Lung (tissue), 12 donors: Measurements from ENCODE around the gene USP6NL. TPM values are rescaled to one million over a fixed set of nuclear protein-coding genes. Genes with fewer than 3 reads are reported as not detected.

ENCODE experiments used
- ATAC-seq: fragments of 200-7000 bp; cut with Tn5 transposase; one replicate; pipeline ENCODE4 v1.9.1; 2020; ENCODE audit warnings: moderate number of reproducible peaks; ENCODE audit not compliant: insufficient read depth, low FRiP score
- DNase-seq, 3 donors: peaks; one replicate each; pipeline ENCODE4 v3.0.0-alpha.2; 2013 to 2017
- H3K27ac ChIP-seq, 2 donors: one replicate each; pipeline ENCODE4 v1.5.1; 2013; ENCODE audit warnings: mild to moderate bottlenecking in 2 of 2, moderate library complexity in 2 of 2, control low read depth in 1 of 2, inconsistent platforms in 1 of 2, low read depth in 1 of 2, low read length in 1 of 2
- H3K27me3 ChIP-seq, 3 donors: one replicate each; pipeline ENCODE4 v1.5.1; 2013; ENCODE audit warnings: low read length in 2 of 3; ENCODE audit not compliant: control insufficient read depth in 3 of 3, insufficient read depth in 3 of 3
- H3K36me3 ChIP-seq, 4 donors: one replicate each; pipeline ENCODE4 v1.5.1; 2013; ENCODE audit warnings: low read length in 4 of 4, mild to moderate bottlenecking in 1 of 4, moderate library complexity in 1 of 4; ENCODE audit not compliant: control insufficient read depth in 4 of 4, insufficient read depth in 4 of 4
- H3K4me1 ChIP-seq, 5 donors: one replicate each; pipeline ENCODE4 v1.5.1; 2013; ENCODE audit warnings: low read length in 5 of 5, mild to moderate bottlenecking in 2 of 5, moderate library complexity in 1 of 5; ENCODE audit not compliant: control insufficient read depth in 5 of 5, insufficient read depth in 5 of 5
- H3K4me3 ChIP-seq: one replicate; pipeline ENCODE4 v1.5.1; 2013; ENCODE audit warnings: mild to moderate bottlenecking, control low read depth, moderate library complexity
- H3K9ac ChIP-seq, 2 donors: one replicate each; pipeline ENCODE4 v1.5.1; 2013; ENCODE audit warnings: low read length in 2 of 2, control low read depth in 1 of 2; ENCODE audit not compliant: insufficient read depth in 1 of 2
- H3K9me3 ChIP-seq, 4 donors: one replicate each; pipeline ENCODE4 v1.5.1; 2013; ENCODE audit warnings: low read length in 3 of 4, mild to moderate bottlenecking in 1 of 4, moderate library complexity in 1 of 4; ENCODE audit not compliant: control insufficient read depth in 4 of 4, insufficient read depth in 3 of 4
- CTCF ChIP-seq: IDR thresholded peaks from 2 replicates; pipeline ENCODE4 v1.5.1; 2012; ENCODE audit warnings: mild to moderate bottlenecking; ENCODE audit errors: control extremely low read depth, extremely low read depth
- WGBS, 2 donors: extraction: QIAGEN DNeasy Blood & Tissue Kit; methylation state at CpG; one replicate each; pipeline ENCODE4 v1.1.7; 2013; 5-methylcytosine and 5-hydroxymethylcytosine counted together
- polyA plus RNA-seq, 2 donors: library from polyadenylated mRNA; stranded (reverse); fragments of 200-250 nt; gene quantifications; one replicate each; pipeline ENCODE4 v1.2.1, GENCODE V29; 2013
- total RNA-seq, 2 donors: library from RNA; depleted of rRNA in 1 of 2; stranded (reverse); fragments of >200 nt in 1 of 2; gene quantifications; one replicate each; pipeline ENCODE4 v1.2.1, GENCODE V29; 2014 to 2021
- donor health status: control.
- donor health status: control.
- donor health status: Bipolar disorder and iron deficiency.
- donor health status: healthy.
- donor health status: DM: yes; HTN: yes; CAD: no.

Gene USP6NL
- total and polyA plus RNA-seq, 4 donors, result 5.4 to 41.7 (median 13.4) TPM

- WGBS, 2 donors, result 93 to 95% methylated on average over 6 of the region's 6 CpGs
- H3K4me3 ChIP-seq, result no peak overlapping the region
- no peak overlapping the region for H3K27ac ChIP-seq
- no peak for TF ChIP-seq CTCF
- no peaks in the 10 kb centered on the region for H3K9me3 ChIP-seq
- DNase-seq (no peak), ATAC-seq (no peak)
- H3K9ac ChIP-seq, result no peak overlapping the region
- H3K4me1 ChIP-seq, result peaks cover 0 to 7% (median 0%) of the 10 kb centered on the region in 5 donors
- no peaks in the 10 kb centered on the region for H3K36me3 ChIP-seq
- H3K27me3 ChIP-seq, result no peaks in the 10 kb centered on the region
Observed at GRCh38 chr10:11643039-11643438, 31.6 kb upstream of the USP6NL start.

GRCh38 chr10:11642566-11642965, 31.1 kb upstream of the USP6NL start:
- Histone ChIP-seq H3K27ac (no peak overlapping the region), H3K4me3 (no peak overlapping the region), H3K36me3 (no peaks in the 10 kb centered on the region), H3K9ac (no peak overlapping the region), H3K4me1 (peaks cover 0 to 7% (median 0%) of the 10 kb centered on the region in 5 donors), H3K27me3 (no peaks in the 10 kb centered on the region), H3K9me3 (no peaks in the 10 kb centered on the region)
- ATAC-seq (no peak), DNase-seq (no peak)
- WGBS, 2 donors, result 67 to 77% methylated on average over 8 of the region's 8 CpGs
- TF ChIP-seq CTCF, result no peak

GRCh38 chr10:11639849-11640764, 28.7 kb upstream of the USP6NL start:
- 72 to 75% methylated on average over 14 of the region's 14 CpGs for WGBS, 2 donors
- peak; percentile 82 for ATAC-seq
- no peak for TF ChIP-seq CTCF
- Histone ChIP-seq H3K9me3 (no peaks in the 10 kb centered on the region), H3K9ac (no peak overlapping the region), H3K36me3 (no peaks in the 10 kb centered on the region), H3K27me3 (no peaks in the 10 kb centered on the region), H3K27ac (peak overlapping the region in 1 of 2 donors; percentile 9), H3K4me1 (peaks cover 0 to 7% (median 0%) of the 10 kb centered on the region in 5 donors), H3K4me3 (no peak overlapping the region)
- DNase-seq, result peak; percentile 19 to 65 (median 53)
